Caco-2 (cell line): ENCODE measurements around the gene PLXNC1. TPM values are rescaled to one million over a fixed set of nuclear protein-coding genes. Genes with fewer than 3 reads are reported as not detected.

Experiments used
- BruUV-seq: library from RNA; stranded (reverse); fragments of 400-500 nt; replicated peaks from 2 replicates; lab custom pipeline; 2021; lab: Mats Ljungman, UMichigan
- CTCF ChIA-PET: fragments of 300-600 bp; sonication (Branson Sonifier 250); formaldehyde crosslinking; loops from one replicate; lab custom pipeline; 2022; ENCODE audit warnings: antibody characterized with exemption; lab: Charles Lee
- POLR2A ChIA-PET: fragments of 300-600 bp; sonication (Branson Sonifier 250); formaldehyde crosslinking; loops from one replicate; lab custom pipeline; 2022; ENCODE audit warnings: antibody characterized with exemption; lab: Charles Lee
- DNase-seq, 2 experiments: peaks; one replicate each; pipeline versions ENCODE4 v3.0.0 to v3.0.0-alpha.2; 2020 to 2022
- H3K27me3 ChIP-seq: replicated peaks from 2 replicates; pipeline ENCODE4 v1.6.0; 2011; ENCODE audit warnings: low read length; ENCODE audit not compliant: control insufficient read depth, insufficient read depth
- H3K36me3 ChIP-seq: 2 replicates; pipeline ENCODE4 v1.5.1; 2011; ENCODE audit warnings: low read length; ENCODE audit not compliant: control insufficient read depth, insufficient read depth
- H3K4me1 ChIP-seq: fragments of 250-450 bp; sonication (Bioruptor Pico); 2 replicates; pipeline ENCODE4 v1.5.1; 2020; ENCODE audit warnings: mild to moderate bottlenecking
- H3K4me3 ChIP-seq: 2 replicates; pipeline ENCODE4 v1.5.1; 2011; ENCODE audit warnings: low read depth, mild to moderate bottlenecking, control low read depth, low read length
- H3K9me3 ChIP-seq: fragments of 250-450 bp; sonication (Bioruptor Pico); 2 replicates; pipeline ENCODE4 v1.5.1; 2020; ENCODE audit warnings: mild to moderate bottlenecking, moderate library complexity
- H3K27ac Mint-ChIP-seq: one replicate; pipeline ENCODE4 v1.8.0; 2022; ENCODE audit warnings: mixed read lengths; ENCODE audit not compliant: unreplicated experiment
- H3K27me3 Mint-ChIP-seq: one replicate; pipeline ENCODE4 v1.8.0; 2022; ENCODE audit warnings: mixed read lengths; ENCODE audit not compliant: insufficient read depth, unreplicated experiment
- H3K36me3 Mint-ChIP-seq: one replicate; pipeline ENCODE4 v1.8.0; 2022; ENCODE audit warnings: mild to moderate bottlenecking, mixed read lengths; ENCODE audit not compliant: insufficient read depth, unreplicated experiment
- H3K4me1 Mint-ChIP-seq: one replicate; pipeline ENCODE4 v1.8.0; 2022; ENCODE audit warnings: low read depth, mixed read lengths; ENCODE audit not compliant: unreplicated experiment
- H3K4me3 Mint-ChIP-seq: one replicate; pipeline ENCODE4 v1.8.0; 2022; ENCODE audit warnings: mild to moderate bottlenecking, moderate library complexity, mixed read lengths; ENCODE audit not compliant: unreplicated experiment
- H3K9me3 Mint-ChIP-seq: one replicate; pipeline ENCODE4 v1.8.0; 2022; ENCODE audit warnings: mixed read lengths; ENCODE audit not compliant: unreplicated experiment
- CTCF ChIP-seq, 2 experiments: fragments of 200-600 bp in 1 of 2; IDR thresholded peaks; 1 replicate in 1 of 2; 2 replicates in 1 of 2; pipeline versions ENCODE4 v1.5.1 to v1.8.0; 2011 to 2022; ENCODE audit warnings: antibody characterized with exemption in 1 of 2, control low read depth in 1 of 2, inconsistent platforms in 1 of 2, low read depth in 1 of 2, low read length in 1 of 2, mild to moderate bottlenecking in 1 of 2, moderate library complexity in 1 of 2; ENCODE audit not compliant: insufficient read depth in 1 of 2, severe bottlenecking in 1 of 2, unreplicated experiment in 1 of 2
- intact Hi-C: fragments of 100-400 bp; cut with micrococcal nuclease; formaldehyde crosslinking; loops from one replicate; pipeline ENCODE4 v1.10.0; 2022; ENCODE audit not compliant: unreplicated experiment
- total RNA-seq: library from RNA; stranded (reverse); gene quantifications from 2 replicates; pipeline ENCODE4 v1.2.3, GENCODE V29; 2022

The PLXNC1 gene
- total RNA-seq, 1 experiment from 2014 or later = 41.3 TPM

GRCh38 chr12:94202245-94203180 is 54.1 kb downstream of the PLXNC1 start:
- H3K27me3 Mint-ChIP-seq = no peaks in the 10 kb centered on the region
- no peaks in the 10 kb centered on the region for H3K9me3 Mint-ChIP-seq
- no TSS peak for BruUV-seq
- Histone ChIP-seq H3K9me3 (no peaks in the 10 kb centered on the region), H3K4me3 (no peak overlapping the region), H3K36me3 (no peaks in the 10 kb centered on the region; the same call in 1 of the 2 replicates), H3K4me1 (no peaks in the 10 kb centered on the region), H3K27me3 (no peaks in the 10 kb centered on the region)
- H3K4me1 Mint-ChIP-seq = peaks cover 8% of the 10 kb centered on the region
- CTCF ChIA-PET = interaction anchor here (0.7 kb wide), 1 partner anchor 37 kb away, joined by 9 read pairs; no protein-coding TSS in a partner anchor
- no peak overlapping the region for H3K27ac Mint-ChIP-seq
- TF ChIP-seq CTCF (IDR thresholded peaks at IDR 0.05; ENCODE audit: insufficient read depth in 1 of 2, low read depth in 1 of 2, low read length in 1 of 2, severe bottlenecking in 1 of 2, unreplicated experiment in 1 of 2) = no peak
- H3K36me3 Mint-ChIP-seq = peaks cover 15% of the 10 kb centered on the region
- no peak overlapping the region for H3K4me3 Mint-ChIP-seq
- POLR2A ChIA-PET = no interaction called here
- DNase-seq = no peak
- intact Hi-C loops = no loop called here

DNA sequence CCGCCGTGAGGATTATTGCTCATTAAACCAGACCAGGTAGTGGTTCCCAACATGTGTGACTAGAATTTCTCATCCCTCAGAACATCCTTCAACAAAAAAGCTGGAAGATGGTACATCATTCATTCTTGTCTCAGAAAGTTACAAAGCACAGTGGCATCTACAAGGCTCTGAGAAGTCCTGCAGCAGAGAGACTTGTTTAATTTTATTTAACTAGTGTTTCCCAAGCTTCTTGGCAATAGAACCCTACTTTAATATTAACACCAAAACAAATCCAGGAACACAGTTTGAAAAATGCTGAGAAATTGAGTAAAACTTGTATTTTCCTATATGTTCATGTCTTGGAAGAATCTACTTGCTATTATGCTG is 54.8 kb downstream of the PLXNC1 start:
- no TSS peak for BruUV-seq
- no peaks in the 10 kb centered on the region for H3K9me3 Mint-ChIP-seq
- CTCF ChIA-PET = no interaction called here
- Histone ChIP-seq H3K4me3 (no peak overlapping the region), H3K36me3 (no peaks in the 10 kb centered on the region), H3K4me1 (no peaks in the 10 kb centered on the region), H3K9me3 (no peaks in the 10 kb centered on the region), H3K27me3 (no peaks in the 10 kb centered on the region)
- H3K4me3 Mint-ChIP-seq = no peak overlapping the region
- H3K27me3 Mint-ChIP-seq = no peaks in the 10 kb centered on the region
- DNase-seq = no peak
- TF ChIP-seq CTCF (IDR thresholded peaks at IDR 0.05; ENCODE audit: insufficient read depth in 1 of 2, low read depth in 1 of 2, low read length in 1 of 2, severe bottlenecking in 1 of 2, unreplicated experiment in 1 of 2) = no peak
- POLR2A ChIA-PET = no interaction called here
- peaks cover 18% of the 10 kb centered on the region for H3K36me3 Mint-ChIP-seq
- intact Hi-C loops = no loop called here
- no peak overlapping the region for H3K27ac Mint-ChIP-seq
- peaks cover 8% of the 10 kb centered on the region for H3K4me1 Mint-ChIP-seq

DNA sequence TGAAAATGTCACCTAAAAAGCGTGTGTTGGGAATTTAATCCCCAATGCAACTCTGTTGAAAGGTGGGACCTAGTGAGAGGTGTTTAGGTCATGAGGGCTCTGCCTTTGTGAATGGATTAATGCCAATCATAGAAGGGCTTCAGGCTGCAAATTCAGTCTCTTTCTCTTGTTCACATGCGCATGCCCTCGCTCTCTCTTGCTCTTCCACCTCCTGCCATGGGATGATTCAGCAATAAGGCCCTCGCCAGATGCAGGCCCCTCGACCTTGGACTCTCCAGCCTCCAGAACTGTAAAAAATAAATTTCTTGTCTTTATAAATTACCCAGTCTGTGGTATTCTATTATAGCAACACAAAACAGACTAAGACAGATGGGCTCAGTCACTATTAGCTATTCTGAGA is 55.4 kb downstream of the PLXNC1 start:
- no peak for DNase-seq
- no peaks in the 10 kb centered on the region for H3K4me1 ChIP-seq
- no peak overlapping the region for H3K4me3 Mint-ChIP-seq
- intact Hi-C loops = no loop called here
- no peaks in the 10 kb centered on the region for H3K36me3 ChIP-seq
- no TSS peak for BruUV-seq
- H3K9me3 Mint-ChIP-seq = no peaks in the 10 kb centered on the region
- ChIA-PET POLR2A (no interaction called here), CTCF (no interaction called here)
- H3K27ac Mint-ChIP-seq = no peak overlapping the region
- H3K4me1 Mint-ChIP-seq = peaks cover 8% of the 10 kb centered on the region
- no peaks in the 10 kb centered on the region for H3K27me3 ChIP-seq
- H3K9me3 ChIP-seq = no peaks in the 10 kb centered on the region
- no peaks in the 10 kb centered on the region for H3K27me3 Mint-ChIP-seq
- no peak for TF ChIP-seq CTCF (IDR thresholded peaks at IDR 0.05; ENCODE audit: insufficient read depth in 1 of 2, low read depth in 1 of 2, low read length in 1 of 2, severe bottlenecking in 1 of 2, unreplicated experiment in 1 of 2)
- no peak overlapping the region for H3K4me3 ChIP-seq
- peaks cover 25% of the 10 kb centered on the region for H3K36me3 Mint-ChIP-seq
